GM10248 (cell line): Measurements from ENCODE around the gene LCORL.
A peak's percentile ranks its signal among the peaks of the same experiment; 100 is the strongest.
"Not testable (repeated sequence)": the region's sequence is repeated elsewhere in the genome, so short reads cannot be mapped to it uniquely, and the experiment has no call there.

Source experiments
- CTCF ChIA-PET: fragments of 300-600 bp; sonication (Branson Sonifier 250); formaldehyde crosslinking; extraction: SDS; loops from one replicate; lab custom pipeline; 2021; ENCODE audit warnings: antibody characterized with exemption; lab: Yijun Ruan, JAX
- POLR2A ChIA-PET: fragments of 350-650 bp; sonication (Branson Sonifier 250); formaldehyde crosslinking; extraction: SDS; loops from one replicate; lab custom pipeline; 2020; ENCODE audit warnings: antibody characterized with exemption; lab: Yijun Ruan, JAX
- DNase-seq: peaks from one replicate; pipeline ENCODE4 v3.0.0; 2012; ENCODE audit errors: extremely low spot score
- TF ChIP-seq, protein P1 (sequence below): IDR thresholded peaks from 2 replicates; pipeline ENCODE4 v1.5.1; 2012; ENCODE audit warnings: mild to moderate bottlenecking, low read depth; ENCODE audit errors: extremely low read depth, missing control alignments, control extremely low read depth

LCORL gene

GRCh38 chr4:18041114-18041513 is 19.6 kb upstream of the LCORL start:
- CTCF ChIA-PET, result interaction anchor here (1.3 to 1.6 kb wide), 3 partner anchors 9 to 224 kb away, joined by 3 to 4 read pairs (median 4); no protein-coding TSS in a partner anchor
- no peak for DNase-seq
- POLR2A ChIA-PET, result no interaction called here
- TF ChIP-seq, protein P1, sequence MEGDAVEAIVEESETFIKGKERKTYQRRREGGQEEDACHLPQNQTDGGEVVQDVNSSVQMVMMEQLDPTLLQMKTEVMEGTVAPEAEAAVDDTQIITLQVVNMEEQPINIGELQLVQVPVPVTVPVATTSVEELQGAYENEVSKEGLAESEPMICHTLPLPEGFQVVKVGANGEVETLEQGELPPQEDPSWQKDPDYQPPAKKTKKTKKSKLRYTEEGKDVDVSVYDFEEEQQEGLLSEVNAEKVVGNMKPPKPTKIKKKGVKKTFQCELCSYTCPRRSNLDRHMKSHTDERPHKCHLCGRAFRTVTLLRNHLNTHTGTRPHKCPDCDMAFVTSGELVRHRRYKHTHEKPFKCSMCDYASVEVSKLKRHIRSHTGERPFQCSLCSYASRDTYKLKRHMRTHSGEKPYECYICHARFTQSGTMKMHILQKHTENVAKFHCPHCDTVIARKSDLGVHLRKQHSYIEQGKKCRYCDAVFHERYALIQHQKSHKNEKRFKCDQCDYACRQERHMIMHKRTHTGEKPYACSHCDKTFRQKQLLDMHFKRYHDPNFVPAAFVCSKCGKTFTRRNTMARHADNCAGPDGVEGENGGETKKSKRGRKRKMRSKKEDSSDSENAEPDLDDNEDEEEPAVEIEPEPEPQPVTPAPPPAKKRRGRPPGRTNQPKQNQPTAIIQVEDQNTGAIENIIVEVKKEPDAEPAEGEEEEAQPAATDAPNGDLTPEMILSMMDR, result no peak

- no peak for DNase-seq
- TF ChIP-seq, protein P1, result no peak
- CTCF ChIA-PET, result interaction anchor here (0.7 to 1.3 kb wide), 2 partner anchors 37 kb away, joined by 3 read pairs; no protein-coding TSS in a partner anchor
- POLR2A ChIA-PET, result no interaction called here
Measured at GRCh38 chr4:18039113-18039512, 17.6 kb upstream of the LCORL start.

DNA sequence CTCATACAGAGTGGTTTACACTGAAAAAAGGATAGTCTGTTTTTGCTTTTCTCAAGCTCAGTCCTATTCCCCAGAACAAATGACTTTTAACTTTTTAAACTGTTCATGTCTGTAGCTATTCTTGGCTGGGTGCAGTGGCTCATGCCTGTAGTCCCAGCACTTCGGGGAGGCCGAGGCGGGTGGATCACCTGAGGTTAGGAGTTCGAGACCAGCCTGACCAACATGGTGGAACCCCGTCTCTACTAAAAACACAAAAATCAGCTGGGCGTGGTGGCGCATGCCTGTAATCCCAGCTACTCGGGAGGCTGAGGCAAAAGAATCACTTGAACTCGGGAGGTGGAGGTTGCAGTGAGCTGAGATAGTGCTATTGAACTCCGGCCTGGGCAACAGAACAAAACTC is 14.8 kb upstream of the LCORL start:
- DNase-seq, POLR2A ChIA-PET: not testable (repeated sequence)
- CTCF ChIA-PET, result interaction anchor here (0.9 to 1.6 kb wide), 4 partner anchors 14 to 21 kb away, joined by 3 to 6 read pairs (median 3); no protein-coding TSS in a partner anchor

DNA sequence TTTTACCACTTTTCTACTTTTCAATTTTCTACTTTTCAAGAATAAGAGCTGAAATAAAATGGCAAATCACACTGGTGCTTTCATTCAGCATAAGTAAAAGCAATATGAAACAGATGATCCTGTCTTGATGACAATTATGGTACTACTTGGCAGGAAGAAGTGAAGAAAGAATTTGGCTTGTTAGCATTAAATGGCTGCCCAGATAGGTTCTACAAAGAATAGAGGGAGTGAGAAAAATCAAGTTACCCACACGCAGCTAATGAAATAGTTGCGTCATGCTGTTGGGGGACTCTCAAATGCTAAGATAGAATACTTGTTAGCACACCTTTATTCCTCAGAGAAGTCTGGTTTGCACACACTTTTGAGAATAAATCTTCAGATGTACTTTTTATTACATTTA is 12.5 kb upstream of the LCORL start:
- CTCF ChIA-PET, result no interaction called here
- no peak for DNase-seq

GRCh38 chr4:18033111-18034085 is 11.8 kb upstream of the LCORL start:
- TF ChIP-seq, protein P1, result no peak
- CTCF ChIA-PET, result interaction anchor here (0.9 kb wide), 1 partner anchor 8 kb away, joined by 3 read pairs; no protein-coding TSS in a partner anchor
- POLR2A ChIA-PET, result no interaction called here
- DNase-seq, result no peak

More for the DNA sequence above, 12.5 kb upstream of the LCORL start:
- TF ChIP-seq, protein P1, result no peak
- POLR2A ChIA-PET, result no interaction called here

GRCh38 chr4:18025288-18025687 is 3.7 kb upstream of the LCORL start:
- TF ChIP-seq, protein P1, result no peak
- DNase-seq, result peak; percentile 6
- CTCF ChIA-PET, result interaction anchor here (0.7 to 1.2 kb wide), 5 partner anchors 8 to 476 kb away, joined by 3 to 4 read pairs (median 3); no protein-coding TSS in a partner anchor
- POLR2A ChIA-PET, result no interaction called here
